Inflammatory macrophage (primary cell): ENCODE measurements around the gene MT2A.

Experiments
- DNase-seq, 2 donors: peaks; one replicate each; pipeline ENCODE4 v3.0.0-alpha.2; 2020 to 2022

The MT2A gene

DNA sequence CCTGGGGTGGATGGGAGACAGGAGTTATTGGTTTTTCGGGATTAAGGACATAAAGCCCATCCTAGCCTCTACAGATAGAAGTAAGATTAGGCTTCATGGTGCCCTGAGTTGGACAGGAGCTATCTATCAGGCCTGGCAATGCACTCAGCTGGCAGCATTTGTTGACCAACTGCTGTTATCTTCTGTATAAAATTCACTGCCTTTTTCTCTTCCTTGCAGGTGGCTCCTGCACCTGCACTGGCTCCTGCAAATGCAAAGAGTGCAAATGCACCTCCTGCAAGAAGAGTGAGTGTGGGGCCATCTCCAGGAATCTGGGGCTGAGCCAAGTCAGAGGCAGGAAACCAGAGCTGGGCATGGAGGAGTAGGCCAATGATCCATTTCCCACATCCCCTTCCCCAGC is 30.7 kb downstream of the MT2A start:
- no peak for DNase-seq

DNA sequence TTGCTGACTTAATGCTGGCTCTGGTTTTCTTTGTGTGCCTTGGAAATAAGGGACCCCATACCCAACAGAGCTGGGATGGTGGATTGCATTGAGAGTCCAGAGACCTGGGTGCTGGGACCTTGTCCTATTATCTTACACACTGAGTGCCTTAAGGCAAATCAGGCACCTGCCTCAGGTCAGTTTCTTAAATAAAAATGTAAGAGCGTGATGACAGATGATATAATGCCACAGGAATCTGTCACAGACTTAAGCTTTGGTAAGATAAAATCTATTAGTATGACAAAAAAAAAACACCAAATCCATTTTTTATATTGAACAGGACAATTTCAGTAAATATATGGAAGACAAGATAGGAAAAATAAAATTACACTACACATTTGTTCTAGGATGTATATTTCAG is 31.7 kb downstream of the MT2A start:
- DNase-seq: no peak

DNA sequence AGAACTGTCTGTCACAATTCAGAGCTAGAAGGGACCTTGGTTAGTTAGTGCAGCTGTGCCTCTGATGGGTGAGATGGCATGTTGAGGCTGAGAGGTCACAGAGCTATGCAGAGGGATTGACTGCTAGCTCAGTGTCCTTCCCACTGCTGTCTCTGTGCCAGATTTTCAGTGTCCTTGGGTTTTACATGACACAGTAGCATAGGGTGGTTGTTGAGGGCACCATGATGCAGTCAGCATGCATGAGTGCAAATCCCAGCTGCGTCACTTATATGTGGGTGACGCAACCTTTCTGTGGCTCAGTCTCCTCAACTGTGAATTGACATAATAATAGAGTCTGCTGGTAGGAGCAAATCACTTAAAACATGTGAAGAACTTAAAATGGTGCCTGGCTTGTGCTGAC is 32.8 kb downstream of the MT2A start:
- no peak for DNase-seq

GRCh38 chr16:56643080-56643778 is 34.8 kb downstream of the MT2A start:
- peak; percentile 80 to 85 for DNase-seq

DNA sequence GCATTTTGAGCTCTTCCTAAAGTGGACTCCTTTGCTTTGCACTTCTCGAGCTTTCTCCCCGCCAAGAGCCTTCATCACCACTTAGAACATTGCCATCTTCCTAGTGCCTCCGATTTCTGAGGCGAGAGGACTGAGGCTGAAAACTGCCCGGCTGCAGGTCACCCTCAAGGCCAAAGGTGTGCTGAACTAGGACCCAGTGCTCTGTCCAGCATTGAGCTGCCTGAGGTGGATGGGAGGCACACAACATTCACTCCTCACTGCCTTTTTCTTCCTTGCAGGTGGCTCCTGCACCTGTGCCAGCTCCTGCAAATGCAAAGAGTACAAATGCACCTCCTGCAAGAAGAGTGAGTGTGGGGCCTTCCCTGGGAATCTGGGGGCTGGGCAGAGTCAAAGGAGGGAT is 35.4 kb downstream of the MT2A start:
- DNase-seq: no peak

GRCh38 chr16:56645311-56645710 is 36.9 kb downstream of the MT2A start:
- DNase-seq: no peak

- no peak for DNase-seq
Observed at GRCh38 chr16:56645838-56646237, 37.5 kb downstream of the MT2A start.

DNA sequence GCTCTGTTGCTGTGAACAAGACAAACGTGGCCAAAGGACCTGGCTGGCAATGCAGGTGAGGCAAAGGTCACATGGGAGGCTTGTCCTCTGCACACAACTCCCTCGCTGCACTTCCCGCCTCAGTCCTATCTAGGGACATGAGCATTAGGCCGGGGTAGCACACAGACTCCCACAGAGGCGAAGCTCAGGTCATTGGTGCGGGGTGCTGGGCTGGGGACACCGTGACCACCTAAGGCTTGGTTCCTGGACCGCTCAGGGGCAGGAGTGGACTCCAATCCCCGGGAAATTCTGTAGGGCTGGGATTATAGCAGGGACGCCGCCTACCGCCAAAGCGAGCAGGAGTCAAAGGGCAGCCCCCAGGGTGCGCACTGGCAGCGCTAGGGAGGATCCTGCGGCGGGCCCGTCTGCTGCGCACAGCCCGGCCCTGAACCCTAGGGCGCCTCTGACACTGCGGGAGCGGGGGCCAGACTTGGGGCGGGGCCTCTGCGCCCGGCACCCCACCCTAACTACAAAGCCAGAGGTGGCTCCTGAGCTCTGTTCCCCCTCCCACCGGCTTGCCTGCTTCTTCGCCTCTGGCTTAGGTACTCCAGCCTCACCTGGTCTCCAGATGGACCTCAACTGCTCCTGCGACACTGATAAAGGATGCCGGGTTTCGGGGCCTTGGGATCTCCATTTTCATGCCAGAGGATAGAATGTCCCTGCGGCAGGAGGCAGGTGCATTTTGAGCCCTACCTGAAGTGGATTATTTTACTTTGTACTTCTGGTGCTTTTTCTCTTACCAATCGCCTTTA is 39.5 kb downstream of the MT2A start:
- no peak for DNase-seq

- no peak for DNase-seq
Observed at GRCh38 chr16:56649271-56649670, 40.9 kb downstream of the MT2A start.

- DNase-seq: no peak
Observed at GRCh38 chr16:56649820-56650219, 41.4 kb downstream of the MT2A start.

DNA sequence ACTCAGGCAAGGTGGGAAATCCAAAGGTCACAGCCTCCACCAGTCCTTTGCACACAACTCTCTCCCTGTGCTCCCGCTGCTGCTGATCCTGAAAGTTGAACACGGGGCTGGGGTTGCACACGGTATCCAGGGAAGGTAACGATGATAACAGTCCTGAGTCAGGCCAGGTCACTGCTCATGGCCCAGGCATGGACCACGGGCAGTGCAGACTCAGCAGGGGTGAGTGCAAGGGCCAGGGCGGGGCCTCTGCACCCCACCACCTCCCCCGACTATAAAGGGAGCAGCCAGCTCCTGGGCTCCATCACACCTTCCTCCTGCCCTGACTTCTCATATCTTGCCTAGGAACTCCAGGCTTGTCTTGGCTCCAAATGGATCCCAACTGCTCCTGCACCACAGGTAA is 43.2 kb downstream of the MT2A start, which contains the start of gene MT1B:
TSS of gene MT1B (plus strand) at position 301 of the 400 bp plus-strand sequence. CDS start at position 369, 68 bp downstream.
- DNase-seq: no peak

DNA sequence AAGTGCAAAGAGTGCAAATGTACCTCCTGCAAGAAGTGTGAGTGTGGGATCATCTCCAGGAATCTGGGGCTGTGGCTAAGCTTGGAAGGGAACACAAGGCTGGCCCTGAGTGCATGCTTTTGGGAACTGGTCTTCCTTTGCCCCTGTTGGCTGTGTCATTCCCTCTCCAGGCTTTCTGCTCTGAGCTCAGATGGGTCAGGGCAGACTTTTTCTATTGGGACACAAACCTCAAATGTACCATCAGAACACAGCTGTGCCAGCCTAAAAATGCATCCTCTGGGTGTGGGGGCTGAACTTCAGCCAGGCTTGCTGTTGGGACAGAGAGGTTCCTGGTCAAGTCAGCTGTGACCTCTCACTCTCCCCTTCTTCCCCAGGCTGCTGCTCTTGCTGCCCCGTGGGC is 44.2 kb downstream of the MT2A start:
- DNase-seq: no peak

- DNase-seq: no peak
Observed at GRCh38 chr16:56653218-56653617, 44.8 kb downstream of the MT2A start.

DNA sequence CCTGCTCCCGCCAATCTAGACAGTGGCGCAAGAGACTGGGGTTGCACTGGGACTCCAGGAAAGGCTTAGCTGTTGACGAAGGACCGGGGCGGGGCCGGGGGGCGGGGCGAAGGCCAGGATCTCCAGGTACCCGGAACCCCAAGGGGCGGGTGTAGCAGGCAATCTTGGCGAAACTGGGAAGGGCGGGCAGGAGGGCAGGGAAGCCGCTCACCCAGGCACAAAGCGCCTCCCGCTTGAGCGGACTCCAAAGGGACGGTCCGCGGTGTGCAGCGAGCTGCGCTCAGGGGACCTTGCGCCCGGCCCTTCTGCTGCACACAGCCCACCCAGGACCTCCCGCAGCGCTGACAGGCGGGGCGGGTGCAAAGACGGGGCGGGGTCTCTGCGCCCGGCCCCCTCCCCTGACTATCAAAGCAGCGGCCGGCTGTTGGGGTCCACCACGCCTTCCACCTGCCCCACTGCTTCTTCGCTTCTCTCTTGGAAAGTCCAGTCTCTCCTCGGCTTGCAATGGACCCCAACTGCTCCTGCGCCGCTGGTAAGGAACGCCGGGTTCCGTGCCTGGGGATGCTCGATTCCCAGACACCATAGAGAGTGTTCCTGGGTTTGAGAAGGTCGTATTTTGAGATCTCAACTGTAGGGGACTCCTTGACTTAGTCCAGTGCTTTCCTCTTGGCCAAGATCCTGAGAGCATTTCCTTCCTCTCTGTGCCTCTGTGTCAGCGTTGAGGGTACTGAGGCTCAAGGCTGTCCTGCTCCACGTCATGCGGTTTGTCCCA is 49.4 kb downstream of the MT2A start, which contains the start of gene MT1F:
TSS of gene MT1F (plus strand) at position 405 of the 772 bp plus-strand sequence. CDS start at position 505, 100 bp downstream.
- DNase-seq: peak; percentile 73 to 82

GRCh38 chr16:56658327-56658875 is 50.0 kb downstream of the MT2A start:
- DNase-seq: no peak
